D721Med (cell line): ENCODE data around the gene ZNF730.
"Not testable (repeated sequence)": the region's sequence is repeated elsewhere in the genome, so short reads cannot be mapped to it uniquely, and the experiment has no call there.

Source experiments
- DNase-seq: peaks from one replicate; pipeline ENCODE4 v3.0.0; 2011; ENCODE audit warnings: low spot score; ENCODE audit not compliant: insufficient read length
- FAIRE-seq: peaks from 2 replicates; lab custom pipeline; 2011; peaks lifted over from hg19 to GRCh38; lab: Jason Lieb, UNC
- TF ChIP-seq, protein P1 (sequence below): IDR thresholded peaks from 2 replicates; pipeline ENCODE4 v1.5.1; 2012; ENCODE audit warnings: mild to moderate bottlenecking, control low read depth; ENCODE audit not compliant: insufficient read depth; ENCODE audit errors: missing control alignments

ZNF730 gene

DNA sequence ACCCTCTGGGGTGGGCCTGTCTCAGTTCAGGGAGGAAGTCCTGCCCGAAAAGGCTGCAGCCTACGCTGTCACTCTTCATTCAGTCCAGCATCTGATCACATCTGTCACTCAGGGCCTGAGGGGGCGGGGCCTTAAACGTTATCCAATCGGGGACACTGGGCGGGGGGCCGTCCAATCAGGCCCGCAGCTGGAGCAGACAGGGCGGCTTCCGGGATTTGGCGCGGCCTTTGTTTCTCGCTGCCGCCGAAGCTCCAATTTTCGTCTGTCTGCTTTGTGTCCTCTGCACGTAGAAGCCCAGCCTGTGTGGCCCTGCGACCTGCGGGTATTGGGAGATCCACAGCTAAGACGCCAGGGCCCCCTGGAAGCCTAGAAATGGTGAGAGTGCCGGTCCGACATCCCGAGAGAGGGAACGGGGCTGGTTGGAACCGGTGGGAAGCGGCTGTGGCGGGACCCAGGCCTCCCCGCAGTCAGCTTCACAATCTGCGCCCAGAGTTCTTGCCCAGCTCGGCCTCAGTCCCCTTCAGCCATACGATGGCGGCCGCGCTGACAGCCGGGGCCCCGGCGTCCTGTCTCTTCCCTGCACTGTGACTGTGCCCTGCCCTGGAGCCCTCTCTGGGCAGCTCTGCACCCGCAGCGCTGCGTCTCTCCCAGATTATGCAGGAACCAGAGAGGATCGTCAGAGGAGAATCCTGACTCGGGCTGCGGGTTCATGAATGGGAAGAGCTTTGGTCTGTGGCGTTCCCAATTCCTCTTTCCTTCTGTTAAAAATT lies at the start of gene ZNF730:
Gene ZNF730 (plus strand): TSS at position 224 of the 770 bp plus-strand sequence. CDS start 149 bp downstream, at position 373.
- FAIRE-seq = no peak
- TF ChIP-seq, protein P1, sequence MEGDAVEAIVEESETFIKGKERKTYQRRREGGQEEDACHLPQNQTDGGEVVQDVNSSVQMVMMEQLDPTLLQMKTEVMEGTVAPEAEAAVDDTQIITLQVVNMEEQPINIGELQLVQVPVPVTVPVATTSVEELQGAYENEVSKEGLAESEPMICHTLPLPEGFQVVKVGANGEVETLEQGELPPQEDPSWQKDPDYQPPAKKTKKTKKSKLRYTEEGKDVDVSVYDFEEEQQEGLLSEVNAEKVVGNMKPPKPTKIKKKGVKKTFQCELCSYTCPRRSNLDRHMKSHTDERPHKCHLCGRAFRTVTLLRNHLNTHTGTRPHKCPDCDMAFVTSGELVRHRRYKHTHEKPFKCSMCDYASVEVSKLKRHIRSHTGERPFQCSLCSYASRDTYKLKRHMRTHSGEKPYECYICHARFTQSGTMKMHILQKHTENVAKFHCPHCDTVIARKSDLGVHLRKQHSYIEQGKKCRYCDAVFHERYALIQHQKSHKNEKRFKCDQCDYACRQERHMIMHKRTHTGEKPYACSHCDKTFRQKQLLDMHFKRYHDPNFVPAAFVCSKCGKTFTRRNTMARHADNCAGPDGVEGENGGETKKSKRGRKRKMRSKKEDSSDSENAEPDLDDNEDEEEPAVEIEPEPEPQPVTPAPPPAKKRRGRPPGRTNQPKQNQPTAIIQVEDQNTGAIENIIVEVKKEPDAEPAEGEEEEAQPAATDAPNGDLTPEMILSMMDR = no peak

DNA sequence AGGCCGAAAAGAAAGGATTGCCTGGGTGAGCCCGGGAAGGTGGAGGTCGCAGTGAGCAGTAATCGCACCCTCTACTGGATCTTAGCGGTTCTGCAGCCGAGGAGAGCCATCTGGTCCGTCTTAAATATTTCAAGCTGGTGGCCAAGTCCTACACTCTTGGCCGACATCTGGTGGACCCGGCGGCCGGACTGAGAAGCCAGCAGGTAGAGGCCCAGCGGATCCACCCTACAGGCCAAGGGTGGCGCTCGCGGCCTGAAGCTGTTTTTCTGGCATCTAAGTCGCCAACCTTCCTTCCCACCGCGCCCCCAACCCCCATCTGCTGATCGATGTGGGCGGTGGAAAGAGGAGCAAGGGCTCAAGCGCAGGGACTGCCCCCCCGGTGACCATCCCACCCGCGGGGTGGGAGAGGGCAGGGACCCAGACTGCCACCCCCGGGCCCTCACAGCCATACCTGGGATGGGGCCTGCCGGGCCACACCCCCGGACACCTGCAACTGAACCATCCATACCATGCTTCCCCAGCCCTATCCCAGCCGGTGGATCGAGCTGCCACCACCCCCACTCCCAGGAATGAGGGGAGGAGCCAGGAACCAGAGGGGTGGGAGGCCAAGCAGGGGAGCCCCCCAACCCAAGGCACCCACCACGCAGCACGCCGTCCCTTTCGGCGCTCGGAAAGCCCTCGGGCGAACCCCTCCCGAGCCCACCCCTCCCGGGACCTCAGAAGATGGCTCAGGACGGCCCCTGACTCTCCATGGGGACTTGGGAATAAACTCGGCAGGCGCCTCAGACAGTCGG lies 46.3 kb upstream of the ZNF730 start:
- no peak for FAIRE-seq
- no peak for DNase-seq
- TF ChIP-seq, protein P1 = no peak

More for the DNA sequence above, at the start of gene ZNF730:
- no peak for DNase-seq

DNA sequence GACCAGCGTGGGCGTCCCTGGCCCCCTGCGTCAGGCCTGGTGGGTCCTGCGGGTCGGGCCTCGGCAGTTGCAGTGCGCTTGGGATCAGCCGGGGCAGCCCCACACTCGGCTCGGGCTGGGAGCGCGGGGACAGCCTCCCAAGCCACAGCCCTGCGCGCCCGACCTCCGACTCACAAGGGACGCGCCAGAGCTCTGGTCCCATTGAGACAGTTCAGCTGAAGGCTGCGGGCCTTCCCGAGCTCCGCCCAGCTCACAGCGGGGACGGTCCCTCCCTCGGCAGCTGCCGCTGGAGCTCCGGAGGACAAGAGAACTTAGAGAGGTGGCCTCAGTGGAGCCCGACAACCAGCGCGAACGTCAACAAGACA lies 45.7 kb upstream of the ZNF730 start:
- DNase-seq (no peak), FAIRE-seq (no peak)
- TF ChIP-seq, protein P1 = no peak

DNA sequence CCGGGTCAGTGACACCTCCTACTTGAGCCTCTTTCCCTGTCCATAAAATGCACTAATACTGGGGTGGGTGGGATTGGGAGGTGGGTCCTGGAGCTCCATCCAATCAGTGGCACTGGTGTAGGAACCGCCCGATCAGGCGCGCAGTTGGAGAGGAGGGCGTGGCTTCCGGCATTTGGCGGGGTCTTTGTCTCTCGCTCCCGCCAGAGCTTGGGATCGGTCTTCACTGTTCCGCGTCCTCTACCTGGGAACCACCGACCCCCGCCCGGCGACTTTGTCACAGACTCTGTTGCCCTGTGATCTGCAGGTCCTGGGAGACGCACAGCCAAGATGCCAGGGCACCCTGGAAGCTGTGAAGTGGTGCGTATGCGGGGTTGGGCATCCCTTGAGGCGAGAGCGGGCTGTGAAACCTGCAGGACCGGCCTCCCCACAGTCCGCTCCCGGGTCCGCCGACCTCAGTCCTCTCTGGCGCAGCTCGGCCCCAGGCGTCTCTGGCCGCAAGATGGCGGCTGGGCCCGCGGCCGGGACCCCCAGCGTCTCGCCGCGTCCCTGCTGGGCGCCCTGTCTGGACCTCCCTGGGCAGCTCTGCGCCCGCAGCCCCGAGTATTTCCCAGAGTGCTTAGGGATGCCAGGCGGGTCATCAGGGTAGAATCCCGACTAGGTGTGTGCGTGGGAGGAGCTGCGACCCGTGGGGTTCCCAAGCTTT lies 41.6 kb upstream of the ZNF730 start:
- no peak for FAIRE-seq
- TF ChIP-seq, protein P1 = no peak
- peak; percentile 83 for DNase-seq

DNA sequence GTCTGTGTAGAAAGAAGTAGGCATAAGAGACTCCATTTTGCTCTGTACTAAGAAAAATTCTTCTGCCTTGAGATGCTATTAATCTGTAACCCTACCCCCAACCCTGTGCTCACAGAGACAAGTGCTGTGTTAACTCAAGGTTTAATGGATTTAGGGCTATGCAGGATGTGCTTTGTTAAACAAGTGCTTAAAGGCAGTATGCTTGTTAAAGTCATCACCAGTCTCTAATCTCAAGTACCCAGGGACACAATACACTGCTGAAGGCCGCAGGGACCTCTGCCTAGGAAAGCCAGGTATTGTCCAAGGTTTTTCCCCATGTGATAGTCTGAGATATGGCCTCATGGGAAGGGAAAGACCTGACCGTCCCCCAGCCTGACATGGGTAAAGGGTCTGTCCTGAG lies 39.0 kb upstream of the ZNF730 start:
- not testable (repeated sequence) for FAIRE-seq, DNase-seq

DNA sequence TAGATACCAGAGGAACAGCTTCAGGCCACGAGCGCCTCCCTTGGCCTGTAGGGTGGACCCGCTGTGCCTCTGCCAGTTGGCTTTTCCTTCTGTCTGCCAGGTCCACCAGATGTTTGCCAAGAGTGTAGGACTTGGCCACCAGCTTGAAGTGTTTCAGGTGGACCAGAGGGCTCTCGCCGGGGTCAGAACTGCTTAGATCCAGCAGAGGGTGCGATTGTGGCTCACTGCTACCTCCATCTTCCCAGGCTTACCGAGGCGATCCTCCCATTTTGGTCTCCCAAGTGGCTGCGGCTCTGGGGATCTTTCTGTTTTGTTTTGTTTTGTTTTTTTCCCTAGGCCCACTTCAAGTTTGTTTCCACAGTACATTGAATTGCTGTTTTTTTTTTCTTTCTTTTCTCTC lies 23.0 kb upstream of the ZNF730 start:
- FAIRE-seq (no peak), DNase-seq (no peak)
- TF ChIP-seq, protein P1 = no peak

DNA sequence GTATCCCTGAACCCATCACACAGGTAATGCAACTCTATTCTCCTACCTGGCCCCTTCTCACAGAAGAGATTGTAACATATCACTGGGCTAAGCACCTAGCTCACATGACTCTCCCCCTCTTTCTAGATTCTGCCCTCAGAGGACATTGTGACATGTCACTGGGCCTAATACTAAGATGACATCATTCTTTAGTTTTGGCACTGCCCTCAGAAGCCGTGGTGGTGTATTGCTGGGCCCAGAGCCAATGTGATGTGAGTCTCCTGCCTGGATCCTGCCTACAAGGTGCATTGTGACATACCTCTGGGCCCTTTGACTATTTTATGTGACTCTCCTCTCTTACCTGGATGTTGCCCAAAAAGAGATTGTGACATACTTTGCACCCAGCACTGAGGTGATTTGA lies 21.4 kb upstream of the ZNF730 start:
- FAIRE-seq (no peak), DNase-seq (no peak)
- TF ChIP-seq, protein P1 = no peak
